Measurements from ENCODE around the gene GRIN2B.

Gene GRIN2B

GRCh38 chr12:13981296-13981962 is at the start of gene GRIN2B:
GRIN2B (minus strand) TSS chr12:13981602; CDS start chr12:13866208, 115,394 bp downstream.
- DNase-seq, result no peak

- DNase-seq, result no peak
Measured at GRCh38 chr12:14026537-14026936, 45.1 kb upstream of the GRIN2B start.

GRCh38 chr12:14024591-14024990 is 43.2 kb upstream of the GRIN2B start:
- no peak for DNase-seq

GRCh38 chr12:14018080-14018479 is 36.7 kb upstream of the GRIN2B start:
- DNase-seq, result no peak

- no peak for DNase-seq
Measured at GRCh38 chr12:14010989-14011388, 29.6 kb upstream of the GRIN2B start.

GRCh38 chr12:14007639-14008038 is 26.2 kb upstream of the GRIN2B start:
- DNase-seq, result no peak

GRCh38 chr12:13992585-13992984 is 11.2 kb upstream of the GRIN2B start:
- no peak for DNase-seq

- DNase-seq, result no peak
Measured at GRCh38 chr12:13992106-13992505, 10.7 kb upstream of the GRIN2B start.

GRCh38 chr12:13986031-13986430 is 4.6 kb upstream of the GRIN2B start:
- DNase-seq, result no peak

GRCh38 chr12:13981990-13982389 is 588 bp upstream of the GRIN2B start:
- DNase-seq, result no peak

- no peak for DNase-seq
Measured at GRCh38 chr12:13980538-13981295, 685 bp downstream of the GRIN2B start.

- DNase-seq, result no peak
Measured at GRCh38 chr12:13979772-13980378, 1.5 kb downstream of the GRIN2B start.

- no peak for DNase-seq
Measured at GRCh38 chr12:13978876-13979275, 2.5 kb downstream of the GRIN2B start.

- no peak for DNase-seq
Measured at GRCh38 chr12:13976880-13977279, 4.5 kb downstream of the GRIN2B start.

- no peak for DNase-seq
Measured at GRCh38 chr12:13976028-13976584, 5.3 kb downstream of the GRIN2B start.

GRCh38 chr12:13973996-13974395 is 7.4 kb downstream of the GRIN2B start:
- DNase-seq, result no peak

- DNase-seq, result no peak
Measured at GRCh38 chr12:13970803-13971202, 10.6 kb downstream of the GRIN2B start.

GRCh38 chr12:13968281-13968680 is 13.1 kb downstream of the GRIN2B start:
- no peak for DNase-seq

GRCh38 chr12:13964666-13965065 is 16.7 kb downstream of the GRIN2B start:
- DNase-seq, result no peak

GRCh38 chr12:13962699-13963098 is 18.7 kb downstream of the GRIN2B start:
- no peak for DNase-seq

- no peak for DNase-seq
Measured at GRCh38 chr12:13961971-13962370, 19.4 kb downstream of the GRIN2B start.

GRCh38 chr12:13959131-13959723 is 22.2 kb downstream of the GRIN2B start:
- DNase-seq, result no peak

GRCh38 chr12:13957576-13957975 is 23.8 kb downstream of the GRIN2B start:
- no peak for DNase-seq

All from NCI-H2171 treated with DMSO at 0.1 percent for 48 hours (cell line).